Endothelial cell of umbilical vein (primary cell): ENCODE data around the gene ZSCAN2. TPM values are rescaled to one million over a fixed set of nuclear protein-coding genes. Genes with fewer than 3 reads are reported as not detected.

Source experiments
- BruUV-seq: library from RNA; stranded (reverse); fragments of 400-500 nt; replicated peaks from 2 replicates; lab custom pipeline; 2021; lab: Mats Ljungman, UMichigan
- CTCF ChIA-PET: fragments of 300-600, 350-600 bp; sonication (Branson Sonifier 250); formaldehyde crosslinking; loops from one replicate; lab custom pipeline; 2021; ENCODE audit warnings: antibody characterized with exemption, inconsistent platforms; lab: Charles Lee
- POLR2A ChIA-PET: fragments of 300-600, 350-600 bp; sonication (Branson Sonifier 250); formaldehyde crosslinking; loops from one replicate; lab custom pipeline; 2021; ENCODE audit warnings: antibody characterized with exemption, inconsistent platforms; lab: Charles Lee
- DNase-seq: peaks from one replicate; pipeline ENCODE4 v3.0.0-alpha.2; 2011; ENCODE audit warnings: low read depth, low spot score
- FAIRE-seq: peaks from 2 replicates; lab custom pipeline; 2011; peaks lifted over from hg19 to GRCh38; lab: Jason Lieb, UNC
- H2AFZ ChIP-seq: 2 replicates; pipeline ENCODE4 v1.6.0; 2012; ENCODE audit warnings: low read depth, low read length, control low read depth, inconsistent platforms
- H3K27ac ChIP-seq: 2 replicates; pipeline ENCODE4 v1.5.1; 2011; ENCODE audit warnings: low read depth, mild to moderate bottlenecking, control low read depth, low read length, moderate library complexity; ENCODE audit not compliant: insufficient read depth
- H3K27me3 ChIP-seq, 2 experiments: 2 replicates each; pipeline versions ENCODE4 v1.6.0 to v1.6.1; 2011; ENCODE audit warnings: low read length in 2 of 2, mixed read lengths in 1 of 2; ENCODE audit not compliant: control insufficient read depth in 2 of 2, insufficient read depth in 2 of 2
- H3K36me3 ChIP-seq, 2 experiments: 2 replicates in 1 of 2; 3 replicates in 1 of 2; pipeline ENCODE4 v1.5.1; 2011; ENCODE audit warnings: low read length in 2 of 2, mild to moderate bottlenecking in 1 of 2, moderate library complexity in 1 of 2; ENCODE audit not compliant: control insufficient read depth in 2 of 2, insufficient read depth in 2 of 2; ENCODE audit errors: extremely low read depth in 1 of 2
- H3K4me1 ChIP-seq: 3 replicates; pipeline ENCODE4 v1.5.1; 2011; ENCODE audit warnings: mild to moderate bottlenecking, low read length; ENCODE audit not compliant: control insufficient read depth, insufficient read depth; ENCODE audit errors: extremely low read depth
- H3K4me2 ChIP-seq: 2 replicates; pipeline ENCODE4 v1.6.1; 2011; ENCODE audit warnings: low read length, control low read depth, mixed read lengths; ENCODE audit not compliant: insufficient read depth
- H3K4me3 ChIP-seq, 3 experiments: fragments of 200-600 bp in 1 of 3; sonication (generic), shearing (Covaris generic) in 1 of 3; replicated peaks in 1 of 3; 2 replicates each; pipeline ENCODE4 v1.5.1; 2011 to 2016; ENCODE audit warnings: control low read depth in 3 of 3, low read length in 3 of 3, mild to moderate bottlenecking in 2 of 3, inconsistent platforms in 1 of 3, low read depth in 1 of 3, moderate library complexity in 1 of 3; ENCODE audit not compliant: insufficient read depth in 1 of 3
- H3K79me2 ChIP-seq: 2 replicates; pipeline ENCODE4 v1.6.0; 2012; ENCODE audit warnings: low read length, inconsistent platforms; ENCODE audit not compliant: control insufficient read depth, insufficient read depth
- H3K9ac ChIP-seq: replicated peaks from 2 replicates; pipeline ENCODE3; 2011; ENCODE audit warnings: low read length, control low read depth; ENCODE audit not compliant: insufficient read depth; ENCODE audit errors: extremely low read depth
- H3K9me1 ChIP-seq: replicated peaks from 3 replicates; pipeline ENCODE4 v1.6.0; 2011; ENCODE audit warnings: mild to moderate bottlenecking, low read length; ENCODE audit not compliant: control insufficient read depth, insufficient read depth; ENCODE audit errors: extremely low read depth
- H3K9me3 ChIP-seq: replicated peaks from 2 replicates; pipeline ENCODE4 v1.5.1; 2012; ENCODE audit warnings: low read length, inconsistent platforms; ENCODE audit not compliant: control insufficient read depth, insufficient read depth
- H4K20me1 ChIP-seq: replicated peaks from 2 replicates; pipeline ENCODE3; 2011; ENCODE audit warnings: mild to moderate bottlenecking, low read length; ENCODE audit not compliant: control insufficient read depth, insufficient read depth; ENCODE audit errors: extremely low read depth
- FOS ChIP-seq: IDR thresholded peaks from 2 replicates; pipeline ENCODE4 v1.6.1; 2011; ENCODE audit warnings: mild to moderate bottlenecking, low read length, moderate library complexity, borderline replicate concordance; ENCODE audit not compliant: insufficient read depth
- GATA2 ChIP-seq: IDR thresholded peaks from 2 replicates; pipeline ENCODE4 v1.7.0; 2011; ENCODE audit warnings: low read depth, mild to moderate bottlenecking, moderate library complexity, mixed read lengths, low read length; ENCODE audit not compliant: insufficient read length, insufficient read depth
- MAX ChIP-seq: IDR thresholded peaks from 2 replicates; pipeline ENCODE4 v1.6.1; 2011; ENCODE audit not compliant: insufficient read depth, insufficient read length
- MYC ChIP-seq: IDR thresholded peaks from one replicate; pipeline ENCODE4 v1.6.1; 2011; ENCODE audit warnings: mild to moderate bottlenecking, low read depth, low read length
- POLR2A ChIP-seq: IDR thresholded peaks from 2 replicates; pipeline ENCODE4 v1.6.1; 2012; ENCODE audit warnings: low read depth, mild to moderate bottlenecking, control low read depth, low read length
- POLR2AphosphoS5 ChIP-seq: IDR thresholded peaks from 2 replicates; pipeline ENCODE4 v1.6.1; 2012; ENCODE audit warnings: low read depth, mild to moderate bottlenecking, control low read depth, low read length, moderate library complexity; ENCODE audit not compliant: insufficient read depth
- dilution Hi-C: fragments of 300-500 bp; cut with MboI; formaldehyde crosslinking; loops from one replicate; pipeline ENCODE4 v1.15.0; 2019; ENCODE audit warnings: low sequenced_read_pairs; ENCODE audit not compliant: extremely low pct_ligation_motif_present
- intact Hi-C: fragments of 100-400 bp; cut with micrococcal nuclease; formaldehyde crosslinking; loops from one replicate; pipeline ENCODE4 v1.10.0; 2022
- polyA plus RNA-seq, 4 experiments: library from polyadenylated mRNA; depleted of rRNA in 3 of 4; stranded (reverse) in 3 of 4; unstranded in 1 of 4; fragments of >200 nt; gene quantifications; 2 replicates each; pipeline versions ENCODE4 v1.2.1 to v1.2.3, GENCODE V29; 2011 to 2012; ENCODE audit warnings: missing spikeins in 1 of 4
- total RNA-seq: library from RNA; stranded (reverse); gene quantifications from 2 replicates; pipeline ENCODE4 v1.2.3, GENCODE V29; 2021

The ZSCAN2 gene
- total and polyA plus RNA-seq, 2 donors (not counting 3 experiments of a cell fraction or from before 2014, with no cell fraction given) = 12.9 to 13.5 TPM

GRCh38 chr15:84671211-84671610, 70.4 kb downstream of the ZSCAN2 start:
- FAIRE-seq (no peak), DNase-seq (no peak)
- no peaks in the 10 kb centered on the region for H4K20me1 ChIP-seq
- dilution Hi-C loops (no loop called here), intact Hi-C loops (no loop called here)
- no peaks in the 10 kb centered on the region for H3K27me3 ChIP-seq
- H2AFZ ChIP-seq = no peak overlapping the region
- H3K79me2 ChIP-seq = no peaks in the 10 kb centered on the region
- H3K9ac ChIP-seq = no peak overlapping the region
- peaks cover 3% of the 10 kb centered on the region for H3K9me1 ChIP-seq
- no peak overlapping the region for H3K4me2 ChIP-seq
- TF ChIP-seq MYC (no peak), FOS (no peak), POLR2A (no peak), POLR2AphosphoS5 (no peak), MAX (no peak), GATA2 (no peak)
- H3K36me3 ChIP-seq = peaks cover 5 to 12% of the 10 kb centered on the region in 2 experiments
- H3K27ac ChIP-seq = no peak overlapping the region
- H3K4me3 ChIP-seq = no peak overlapping the region
- ChIA-PET POLR2A (interaction anchor here (0.6 kb wide), 1 partner anchor 10 kb away, joined by 3 read pairs; no protein-coding TSS in a partner anchor), CTCF (no interaction called here)
- peaks cover 3% of the 10 kb centered on the region for H3K4me1 ChIP-seq
- no TSS peak for BruUV-seq
- H3K9me3 ChIP-seq = no peaks in the 10 kb centered on the region

Other genes starting within 250 kb of the ZSCAN2 start
- 28.2 and 29.1 TPM in 2 replicates for gene WDR73, start 53.3 kb downstream of the ZSCAN2 start, total RNA-seq
- gene WDR73, start 53.3 kb downstream of the ZSCAN2 start, polyA plus RNA-seq = 25.6 and 29.0 TPM in 2 replicates
- gene NMB, start 57.2 kb downstream of the ZSCAN2 start, total RNA-seq = 9.6 and 9.8 TPM in 2 replicates
- 7.8 and 10.3 TPM in 2 replicates for gene NMB, start 57.2 kb downstream of the ZSCAN2 start, polyA plus RNA-seq
- gene SEC11A, start 115.1 kb downstream of the ZSCAN2 start, total RNA-seq = 192 and 204 TPM in 2 replicates
- gene SEC11A, start 115.1 kb downstream of the ZSCAN2 start, polyA plus RNA-seq = 165 and 189 TPM in 2 replicates
- 21.1 and 22.3 TPM in 2 replicates for gene ZNF592, start 147.6 kb downstream of the ZSCAN2 start, total RNA-seq
- gene ZNF592, start 147.6 kb downstream of the ZSCAN2 start, polyA plus RNA-seq = 12.3 and 13.2 TPM in 2 replicates
- gene ALPK3, start 216.3 kb downstream of the ZSCAN2 start, total RNA-seq = 36.2 and 41.7 TPM in 2 replicates
- gene ALPK3, start 216.3 kb downstream of the ZSCAN2 start, polyA plus RNA-seq = 18.4 and 18.7 TPM in 2 replicates